Ovary (tissue), 9 donors: Measurements from ENCODE around the gene WDR20. TPM values are rescaled to one million over a fixed set of nuclear protein-coding genes. Genes with fewer than 3 reads are reported as not detected.

Experiments used
- DNase-seq, 5 donors: peaks; one replicate each; pipeline ENCODE4 v3.0.0-alpha.2; 2019 to 2020
- H3K27ac ChIP-seq, 2 donors: fragments of 200-600 bp; one replicate each; pipeline versions ENCODE4 v1.5.1 to v1.8.0; 2019 to 2022
- H3K27me3 ChIP-seq: fragments of 200-600 bp; one replicate; pipeline ENCODE4 v1.8.0; 2022
- H3K36me3 ChIP-seq: fragments of 200-600 bp; sonication (generic); one replicate; pipeline ENCODE4 v1.5.1; 2019
- H3K4me1 ChIP-seq: one replicate; pipeline ENCODE4 v1.8.1; 2013; ENCODE audit warnings: mild to moderate bottlenecking, moderate library complexity; ENCODE audit not compliant: insufficient read depth
- H3K4me3 ChIP-seq: fragments of 200-600 bp; sonication (generic); one replicate; pipeline ENCODE4 v1.5.1; 2017
- H3K9me3 ChIP-seq, 2 donors: fragments of 200-600 bp in 1 of 2; sonication (generic) in 1 of 2; one replicate each; pipeline versions ENCODE4 v1.5.1 to v1.8.1; 2013 to 2019; ENCODE audit warnings: mild to moderate bottlenecking in 1 of 2, moderate library complexity in 1 of 2
- CTCF ChIP-seq, 3 donors: fragments of 450-650 bp in 2 of 3; fragments of 200-600 bp in 1 of 3; IDR thresholded peaks; one replicate each; pipeline versions ENCODE4 v1.5.1 to v1.8.0; 2016 to 2022; ENCODE audit warnings: antibody characterized with exemption in 3 of 3, mild to moderate bottlenecking in 1 of 3
- EP300 ChIP-seq: sonication (generic); formaldehyde crosslinking; IDR thresholded peaks from one replicate; pipeline ENCODE4 v1.6.1; 2017; ENCODE audit warnings: antibody characterized with exemption
- POLR2A ChIP-seq: fragments of 450-650 bp; IDR thresholded peaks from one replicate; pipeline ENCODE4 v1.6.1; 2017; ENCODE audit warnings: antibody characterized with exemption, mild to moderate bottlenecking, moderate library complexity
- WGBS, 3 donors: extraction: QIAGEN DNeasy Blood & Tissue Kit in 1 of 3; methylation state at CpG; one replicate each; pipeline versions ENCODE4 v1.1.5 to v1.1.7; 2013 to 2017; 5-methylcytosine and 5-hydroxymethylcytosine counted together
- intact Hi-C, 4 donors: fragments of 100-400 bp; cut with DNase I; formaldehyde crosslinking; loops; one replicate each; pipeline versions ENCODE4 v1.11.0 to v1.15.1; 2022 to 2023
- polyA plus RNA-seq, 2 donors: library from polyadenylated mRNA; stranded (reverse); fragments of 200-250 nt in 1 of 2; fragments of 350-450 nt in 1 of 2; fragmentation: Illumina TruSeq in 1 of 2; extraction: RNeasy Lipid Tissue Mini Kit (QIAGEN cat#74804) in 1 of 2; gene quantifications; one replicate each; pipeline ENCODE4 v1.2.3, GENCODE V29; 2013 to 2014
- total RNA-seq, 7 donors: library from RNA; depleted of rRNA in 2 of 7; stranded (reverse); fragments of >200 nt in 2 of 7; fragmentation: NEBNext Ultra II Directional in 3 of 7; extraction: Animal tissue kit (Norgen Biotek cat#: 25700) in 3 of 7; gene quantifications; one replicate each; pipeline versions ENCODE4 v1.1.0 to v1.2.4, GENCODE V29; 2016 to 2023
- donor health status: DM: no; HTN: no; CAD: no; lungs with moderate emphysema.
- donor health status: DM: no; HTN: no; CAD: no.
- donor health status: Bipolar disorder and iron deficiency.
- donor health status: DM: yes; HTN: yes; CAD: no.
- donor health status: DM: no; HTN: no; CAD: no.
- donor health status: DM: yes; HTN: yes; CAD: no.

WDR20 gene
- total and polyA plus RNA-seq, 9 donors: 13.4 to 42.2 (median 26.8) TPM

DNA sequence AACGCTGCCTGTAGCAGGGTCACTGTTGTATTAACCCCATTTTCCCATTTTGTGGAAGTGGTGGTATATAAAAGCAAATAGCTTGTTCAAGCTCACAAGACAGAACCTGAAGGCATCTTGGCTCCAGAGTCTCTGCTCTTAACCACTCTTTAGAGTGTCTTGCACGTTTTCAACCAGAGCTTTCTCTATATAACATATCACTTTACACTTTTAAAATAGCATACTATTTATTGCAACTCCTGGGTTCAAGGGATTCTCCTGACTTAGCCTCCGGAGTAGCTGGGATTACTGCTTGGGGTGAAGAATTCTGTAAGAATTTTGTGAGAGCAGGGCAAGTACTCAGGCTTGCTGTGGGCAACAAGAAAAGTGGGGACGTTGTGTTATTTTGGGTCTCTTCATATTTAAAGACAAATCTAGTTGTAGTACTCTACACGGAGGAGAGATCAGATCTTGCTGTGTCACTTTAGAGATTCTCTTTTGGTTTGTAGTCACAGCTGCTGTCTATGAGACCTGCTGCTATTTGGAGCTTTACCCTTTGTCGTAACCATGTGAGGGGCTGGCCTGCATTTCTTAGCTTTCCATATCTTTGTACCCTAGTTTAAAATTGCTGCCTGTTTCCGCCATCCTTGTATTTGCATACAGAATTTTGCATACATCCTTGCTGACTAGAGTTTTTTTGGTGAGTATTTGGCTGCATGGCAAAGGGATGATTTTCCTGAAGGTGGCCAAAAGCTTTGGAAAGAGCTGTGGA is 40.7 kb downstream of the WDR20 start:
- H3K27ac ChIP-seq: no peak overlapping the region
- no peak for TF ChIP-seq CTCF (IDR thresholded peaks at IDR 0.05)
- no peak for TF ChIP-seq EP300
- no peak for TF ChIP-seq POLR2A
- intact Hi-C loops: no loop called here
- H3K4me1 ChIP-seq: peaks cover 8% of the 10 kb centered on the region
- 69 to 84% (median 82%) methylated on average over 7 of the region's 7 CpGs for WGBS, 3 donors
- no peaks in the 10 kb centered on the region for H3K36me3 ChIP-seq
- H3K4me3 ChIP-seq: no peak overlapping the region
- no peaks in the 10 kb centered on the region for H3K27me3 ChIP-seq
- no peak for DNase-seq
- H3K9me3 ChIP-seq: no peaks in the 10 kb centered on the region

GRCh38 chr14:102181187-102181586 is 41.5 kb downstream of the WDR20 start:
- TF ChIP-seq CTCF (IDR thresholded peaks at IDR 0.05) (no peak), EP300 (no peak), POLR2A (no peak)
- intact Hi-C loops: no loop called here
- DNase-seq: no peak
- Histone ChIP-seq H3K27me3 (no peaks in the 10 kb centered on the region), H3K4me3 (no peak overlapping the region), H3K27ac (no peak overlapping the region), H3K9me3 (no peaks in the 10 kb centered on the region), H3K4me1 (peaks cover 8% of the 10 kb centered on the region), H3K36me3 (no peaks in the 10 kb centered on the region)
- WGBS, 3 donors: 76 to 90% (median 81%) methylated on average over 1 of the region's 1 CpG

- intact Hi-C loops: no loop called here
- Histone ChIP-seq H3K27ac (no peak overlapping the region), H3K4me3 (no peak overlapping the region), H3K36me3 (no peaks in the 10 kb centered on the region), H3K9me3 (no peaks in the 10 kb centered on the region), H3K4me1 (peaks cover 9% of the 10 kb centered on the region), H3K27me3 (no peaks in the 10 kb centered on the region)
- no peak for DNase-seq
- TF ChIP-seq CTCF (IDR thresholded peaks at IDR 0.05) (no peak), EP300 (no peak), POLR2A (no peak)
Observed at GRCh38 chr14:102182190-102182589, 42.5 kb downstream of the WDR20 start.

- H3K27ac ChIP-seq: no peak overlapping the region
- intact Hi-C loops: no loop called here
- TF ChIP-seq CTCF (IDR thresholded peaks at IDR 0.05) (no peak), EP300 (no peak), POLR2A (no peak)
- DNase-seq: no peak
- H3K36me3 ChIP-seq: no peaks in the 10 kb centered on the region
- H3K27me3 ChIP-seq: no peaks in the 10 kb centered on the region
- peaks cover 12% of the 10 kb centered on the region for H3K4me1 ChIP-seq
- H3K9me3 ChIP-seq: no peaks in the 10 kb centered on the region
- no peak overlapping the region for H3K4me3 ChIP-seq
- WGBS, 3 donors: 72 to 76% (median 73%) methylated on average over 9 of the region's 9 CpGs
Observed at GRCh38 chr14:102182936-102183619, 43.4 kb downstream of the WDR20 start.
